ELR (cell line): ENCODE data around the gene SMCO3.
"Not testable (repeated sequence)": the region's sequence is repeated elsewhere in the genome, so short reads cannot be mapped to it uniquely, and the experiment has no call there.

Experiments used
- DNase-seq: peaks from one replicate; pipeline ENCODE4 v3.0.0-alpha.2; 2015; ENCODE audit warnings: low read depth

The SMCO3 gene

DNA sequence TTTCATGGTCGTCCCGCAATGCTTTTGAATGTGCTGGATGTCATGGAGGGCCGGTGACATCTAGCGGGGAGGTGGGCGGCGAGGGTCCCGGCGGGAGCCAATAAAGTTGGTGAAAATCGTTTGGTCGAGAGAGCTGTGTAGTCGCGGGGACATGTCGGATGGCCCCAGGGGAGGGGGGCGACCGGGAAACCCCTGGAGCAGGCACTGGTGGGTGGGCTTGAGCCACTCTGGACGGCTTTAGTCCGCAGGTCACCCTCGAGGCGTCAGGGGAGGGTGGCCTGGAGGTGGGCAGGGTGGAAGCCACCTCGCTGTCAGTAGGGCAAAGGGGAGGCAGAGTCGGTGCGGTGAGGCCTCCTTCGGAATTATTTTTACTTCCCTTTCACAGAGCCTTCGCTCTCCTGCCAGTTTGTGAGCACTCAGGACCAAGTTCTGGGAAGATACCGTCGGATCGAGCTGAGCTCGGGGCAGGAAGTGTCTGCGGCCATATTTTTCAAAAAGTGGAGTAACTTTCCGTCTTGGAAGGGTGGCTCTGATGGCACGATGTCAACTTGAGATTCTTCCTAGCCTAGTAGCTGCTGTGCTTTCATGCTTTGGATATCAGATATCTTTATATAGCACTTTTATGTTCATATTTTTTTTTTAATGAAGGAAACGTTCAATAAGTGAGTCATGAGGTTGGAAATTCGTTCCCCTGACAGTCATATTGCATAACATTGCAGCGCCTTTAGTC, 38.9 kb downstream of the SMCO3 start:
- DNase-seq: peak; percentile 65

DNA sequence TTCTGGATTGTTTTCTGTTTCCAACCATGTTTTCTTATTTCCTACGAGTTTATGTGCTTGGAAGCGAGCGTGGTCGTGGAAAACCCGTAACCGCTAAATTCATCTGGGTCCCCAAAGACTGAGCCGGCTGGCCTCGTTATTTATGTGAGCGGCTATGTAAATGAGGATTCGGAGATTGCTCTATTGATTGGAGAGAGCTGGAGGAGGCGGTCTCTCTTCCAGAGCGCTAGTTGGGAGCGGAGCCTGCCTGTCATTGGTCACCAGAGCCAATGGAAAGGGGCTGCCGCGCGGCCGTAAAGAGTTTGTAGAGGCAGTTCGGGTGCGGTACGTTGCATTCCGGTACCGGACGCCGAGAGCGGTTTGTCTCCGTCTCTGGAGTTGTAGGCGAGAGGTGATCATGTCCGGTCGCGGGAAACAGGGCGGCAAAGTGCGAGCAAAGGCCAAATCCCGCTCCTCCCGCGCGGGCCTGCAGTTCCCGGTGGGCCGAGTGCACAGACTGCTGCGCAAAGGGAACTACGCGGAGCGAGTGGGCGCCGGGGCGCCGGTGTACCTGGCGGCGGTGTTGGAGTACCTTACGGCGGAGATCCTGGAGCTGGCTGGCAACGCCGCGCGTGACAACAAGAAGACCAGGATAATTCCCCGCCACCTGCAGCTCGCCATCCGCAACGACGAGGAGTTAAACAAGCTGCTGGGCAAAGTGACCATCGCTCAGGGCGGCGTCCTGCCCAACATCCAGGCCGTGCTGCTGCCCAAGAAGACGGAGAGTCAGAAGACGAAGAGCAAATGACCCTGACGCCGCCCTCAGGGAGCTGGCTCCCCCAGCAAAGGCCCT, 39.7 kb downstream of the SMCO3 start:
- DNase-seq: peak; percentile 97

- DNase-seq: no peak
Measured at GRCh38 chr12:14773685-14774073, 40.3 kb downstream of the SMCO3 start.

GRCh38 chr12:14772946-14773345, 41.0 kb downstream of the SMCO3 start:
- DNase-seq: no peak

DNA sequence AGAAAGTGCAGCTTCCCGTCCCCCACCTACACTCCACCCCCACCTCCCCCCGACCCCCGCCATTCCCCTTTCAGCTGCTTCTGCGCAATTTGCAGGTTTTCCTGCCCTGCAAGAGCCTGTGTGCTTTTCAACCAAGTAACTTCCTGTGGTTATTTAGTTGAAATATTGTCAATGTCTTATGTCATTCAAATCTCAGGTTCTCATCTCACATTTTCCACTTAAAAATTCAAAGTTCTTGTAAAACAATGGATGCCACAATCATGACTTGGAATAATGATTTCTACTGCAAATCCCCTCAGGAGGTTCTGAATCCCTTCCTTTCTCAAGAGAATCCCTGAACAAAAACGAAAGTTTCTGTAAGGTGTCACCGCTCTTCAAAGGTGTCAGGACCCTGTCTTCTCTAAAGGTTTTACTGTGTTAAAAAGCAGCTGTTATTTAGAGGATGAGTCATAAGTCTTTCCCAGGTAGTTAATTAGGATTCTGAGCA, 42.3 kb downstream of the SMCO3 start:
- no peak for DNase-seq

GRCh38 chr12:14770496-14771461, 43.2 kb downstream of the SMCO3 start:
- DNase-seq: peak; percentile 96

GRCh38 chr12:14769969-14770495, 44.0 kb downstream of the SMCO3 start:
- DNase-seq: peak; percentile 83

- no peak for DNase-seq
Measured at GRCh38 chr12:14769466-14769968, 44.5 kb downstream of the SMCO3 start.

GRCh38 chr12:14768823-14769405, 45.1 kb downstream of the SMCO3 start:
- DNase-seq: peak; percentile 24

DNA sequence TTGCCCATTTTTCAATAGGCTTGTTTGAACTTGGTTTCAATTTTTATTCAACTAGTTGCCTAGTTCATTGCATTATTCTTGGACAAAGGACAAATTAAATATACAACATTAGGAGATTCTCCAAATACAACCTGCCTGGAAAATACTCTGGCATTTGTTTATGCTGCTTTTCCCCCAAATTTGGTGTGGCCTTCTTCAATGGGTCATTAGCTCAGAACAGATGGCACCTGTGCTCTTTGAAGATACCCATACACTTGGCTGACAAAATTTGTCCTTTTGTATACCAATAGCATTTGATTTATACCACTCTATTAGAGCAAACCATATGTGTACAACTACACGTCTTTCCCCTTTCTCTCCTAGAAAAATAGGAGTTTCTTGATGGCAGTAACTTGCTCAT, 46.4 kb downstream of the SMCO3 start:
- DNase-seq: no peak

DNA sequence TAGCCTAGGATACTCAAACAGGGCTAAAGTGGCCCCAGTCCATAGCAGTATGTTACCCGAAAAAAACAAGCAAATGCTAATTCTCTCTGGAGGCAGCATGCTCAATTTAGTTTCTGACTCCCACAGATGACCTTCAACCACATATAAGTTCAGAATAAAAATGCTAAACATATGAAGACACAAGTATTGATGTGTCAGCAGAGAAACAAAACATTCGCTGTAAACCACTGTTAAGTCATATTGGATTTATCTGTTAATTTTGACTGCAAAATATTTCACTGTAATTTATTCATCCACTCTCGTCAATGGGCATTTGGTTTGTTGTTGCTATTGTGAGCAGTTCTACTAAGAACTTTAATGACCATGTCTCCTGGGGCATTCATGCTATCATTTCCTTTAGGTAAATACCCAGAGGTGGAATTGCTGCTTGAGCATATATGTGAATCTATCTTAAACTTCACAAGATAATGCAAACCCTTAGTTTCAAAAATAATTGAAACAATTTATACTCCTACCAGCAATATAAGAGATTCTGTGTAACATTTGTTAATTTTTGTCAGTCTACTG, 47.2 kb downstream of the SMCO3 start:
- DNase-seq: no peak

DNA sequence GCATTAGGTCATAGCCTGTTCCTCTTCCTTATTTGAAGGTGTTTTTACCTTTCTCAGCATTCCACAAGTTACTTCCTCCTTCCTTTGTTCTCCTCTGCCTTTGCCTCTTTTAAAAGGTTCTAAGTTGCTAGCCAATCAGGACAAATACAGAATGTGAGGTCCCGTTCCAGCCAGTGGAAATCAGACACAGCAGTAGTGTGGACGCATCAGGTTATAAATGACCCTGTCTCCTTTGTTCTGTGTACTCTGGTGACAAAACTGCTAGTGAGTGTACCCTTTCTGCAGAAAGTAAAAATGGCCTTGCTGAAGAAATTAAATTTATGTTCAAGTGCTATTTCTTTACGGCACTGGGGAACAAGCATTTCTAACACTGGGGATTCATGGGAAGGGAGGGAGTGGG, 48.0 kb downstream of the SMCO3 start:
- DNase-seq: not testable (repeated sequence)

GRCh38 chr12:14765398-14765797, 48.6 kb downstream of the SMCO3 start:
- no peak for DNase-seq

DNA sequence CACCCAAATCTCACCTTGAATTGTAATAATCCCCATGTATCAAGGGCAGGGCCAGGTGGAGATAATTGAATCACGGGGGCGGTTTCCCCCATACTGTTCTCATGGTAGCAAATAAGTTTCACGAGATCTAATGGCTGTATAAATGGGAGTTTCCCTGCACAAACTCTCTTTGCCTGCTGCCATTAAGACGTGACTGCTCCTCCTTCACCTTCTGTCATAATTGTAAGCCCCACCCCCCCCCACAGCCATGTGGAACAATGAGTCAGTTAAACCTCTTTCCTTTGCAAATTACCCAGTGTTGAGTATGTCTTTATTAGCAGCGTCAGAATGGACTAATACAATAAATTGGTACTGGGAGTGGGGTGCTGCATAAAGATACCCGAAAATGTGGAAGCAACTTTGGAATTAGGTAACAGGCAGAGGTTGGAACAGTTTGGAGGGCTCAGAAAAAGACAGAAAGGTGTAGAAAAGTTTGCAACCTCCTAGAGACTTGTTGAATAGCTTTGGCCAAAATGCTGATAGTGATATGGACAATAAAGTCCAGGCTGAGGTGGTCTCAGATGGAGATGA, 54.2 kb downstream of the SMCO3 start:
- not testable (repeated sequence) for DNase-seq

DNA sequence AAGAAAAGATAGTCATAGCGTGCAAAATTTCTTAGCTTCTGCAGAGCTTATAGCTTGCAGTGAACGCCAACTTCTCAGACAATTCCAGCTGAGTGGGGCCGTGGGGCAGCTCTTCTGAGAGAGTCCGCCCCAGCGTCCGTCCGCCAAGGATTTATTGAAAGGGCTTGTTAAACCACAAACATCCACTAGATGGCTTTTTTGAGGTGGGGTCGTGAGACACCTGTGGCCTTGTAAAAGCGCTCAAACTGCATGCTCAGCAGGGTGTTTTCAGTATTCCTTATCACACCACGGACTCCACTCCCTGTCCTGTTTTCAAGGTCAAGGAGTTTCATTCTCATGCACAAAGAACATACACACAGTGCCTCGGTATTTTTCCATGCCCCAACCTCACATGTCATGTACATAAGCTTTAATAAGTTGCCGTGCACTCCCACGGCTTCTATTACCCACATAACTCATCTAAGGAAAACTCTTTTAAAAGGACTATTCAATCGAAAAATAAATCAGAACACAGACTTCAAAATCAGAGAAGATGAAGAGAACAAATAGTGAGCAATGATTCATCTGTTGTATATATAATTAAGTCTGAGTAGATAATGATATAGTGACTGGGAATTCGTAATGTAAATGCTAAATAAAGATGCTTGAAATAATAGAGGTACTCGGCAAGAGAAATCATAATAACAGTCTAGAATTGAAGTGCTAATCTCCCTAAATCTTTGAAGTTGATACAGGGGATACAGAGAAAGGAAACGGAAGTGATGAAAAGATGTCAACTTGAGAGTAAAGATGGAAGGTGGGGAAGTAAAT, 57.4 kb downstream of the SMCO3 start:
- DNase-seq: no peak
